Medulla oblongata (tissue), 1 donor: Measurements from ENCODE around the gene CDK14.
A peak's percentile ranks its signal among the peaks of the same experiment; 100 is the strongest.
"Not testable (repeated sequence)": the region's sequence is repeated elsewhere in the genome, so short reads cannot be mapped to it uniquely, and the experiment has no call there.

ENCODE experiments used
- DNase-seq: peaks from one replicate; pipeline ENCODE4 v3.0.0-alpha.2; 2015; ENCODE audit errors: extremely low spot score

CDK14 gene

GRCh38 chr7:90894122-90894521 is 298.0 kb downstream of the CDK14 start:
- DNase-seq, result no peak

- no peak for DNase-seq
These were observed 300.3 kb downstream of the CDK14 start for GRCh38 chr7:90896458-90896857.

GRCh38 chr7:90897961-90898469 is 301.9 kb downstream of the CDK14 start:
- DNase-seq, result no peak

- DNase-seq, result no peak
These were observed 304.7 kb downstream of the CDK14 start for GRCh38 chr7:90900628-90901356.

GRCh38 chr7:90903841-90904240 is 307.7 kb downstream of the CDK14 start:
- no peak for DNase-seq

- DNase-seq, result no peak
These were observed 314.0 kb downstream of the CDK14 start for GRCh38 chr7:90910136-90910535.

GRCh38 chr7:90916319-90916718 is 320.2 kb downstream of the CDK14 start:
- DNase-seq, result no peak

GRCh38 chr7:90917539-90917938 is 321.4 kb downstream of the CDK14 start:
- no peak for DNase-seq

GRCh38 chr7:90918303-90918702 is 322.2 kb downstream of the CDK14 start:
- no peak for DNase-seq

GRCh38 chr7:90919816-90920215 is 323.7 kb downstream of the CDK14 start:
- peak; percentile 22 for DNase-seq

- no peak for DNase-seq
These were observed 324.2 kb downstream of the CDK14 start for GRCh38 chr7:90920336-90920735.

- DNase-seq, result no peak
These were observed 327.4 kb downstream of the CDK14 start for GRCh38 chr7:90923541-90923997.

- not testable (repeated sequence) for DNase-seq
These were observed 332.7 kb downstream of the CDK14 start for GRCh38 chr7:90928700-90929424.

GRCh38 chr7:90931986-90932916 is 336.1 kb downstream of the CDK14 start:
- DNase-seq, result no peak

- DNase-seq, result no peak
These were observed 336.9 kb downstream of the CDK14 start for GRCh38 chr7:90933041-90933440.

GRCh38 chr7:90933984-90934383 is 337.9 kb downstream of the CDK14 start:
- DNase-seq, result no peak

GRCh38 chr7:90938371-90938770 is 342.2 kb downstream of the CDK14 start:
- DNase-seq, result no peak

GRCh38 chr7:90939666-90940065 is 343.5 kb downstream of the CDK14 start:
- no peak for DNase-seq

- no peak for DNase-seq
These were observed 347.9 kb downstream of the CDK14 start for GRCh38 chr7:90944021-90944420.

- DNase-seq, result no peak
These were observed 349.1 kb downstream of the CDK14 start for GRCh38 chr7:90945104-90945787.
